WTC11 (cell line): ENCODE data around the gene OGDHL.

ENCODE experiments used
- NFYB ChIP-seq: sonication (generic); formaldehyde crosslinking; conservative IDR thresholded peaks from 2 replicates; pipeline ENCODE4 v1.8.0; 2022; ENCODE audit warnings: low read depth, missing genetic modification reagents
- TF ChIP-seq, protein P1 (sequence below): fragments of 200-600 bp; IDR thresholded peaks from 2 replicates; pipeline ENCODE4 v1.8.0; 2022; ENCODE audit warnings: antibody characterized with exemption

DNA sequence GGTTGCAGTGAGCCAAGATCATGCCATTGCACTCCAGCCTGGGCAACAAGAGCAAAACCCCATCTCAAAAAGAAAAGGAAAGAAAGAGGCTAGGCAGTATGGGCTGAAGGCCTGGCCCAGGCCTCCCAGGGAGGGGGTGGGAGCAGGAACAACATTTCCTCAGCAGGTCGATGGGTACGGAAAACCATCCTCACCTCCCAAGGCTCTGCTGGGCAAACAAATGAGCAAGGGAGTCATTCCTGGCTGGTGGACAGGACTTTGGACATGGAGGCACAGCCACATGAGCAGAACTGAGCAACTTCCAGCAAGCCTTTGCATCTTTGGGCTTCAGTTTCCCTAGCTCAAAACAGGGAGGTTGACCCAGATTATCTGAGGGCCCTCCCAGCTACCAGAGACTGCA lies 13.0 kb downstream of the OGDHL start:
- no peak for TF ChIP-seq NFYB
- TF ChIP-seq, protein P1, sequence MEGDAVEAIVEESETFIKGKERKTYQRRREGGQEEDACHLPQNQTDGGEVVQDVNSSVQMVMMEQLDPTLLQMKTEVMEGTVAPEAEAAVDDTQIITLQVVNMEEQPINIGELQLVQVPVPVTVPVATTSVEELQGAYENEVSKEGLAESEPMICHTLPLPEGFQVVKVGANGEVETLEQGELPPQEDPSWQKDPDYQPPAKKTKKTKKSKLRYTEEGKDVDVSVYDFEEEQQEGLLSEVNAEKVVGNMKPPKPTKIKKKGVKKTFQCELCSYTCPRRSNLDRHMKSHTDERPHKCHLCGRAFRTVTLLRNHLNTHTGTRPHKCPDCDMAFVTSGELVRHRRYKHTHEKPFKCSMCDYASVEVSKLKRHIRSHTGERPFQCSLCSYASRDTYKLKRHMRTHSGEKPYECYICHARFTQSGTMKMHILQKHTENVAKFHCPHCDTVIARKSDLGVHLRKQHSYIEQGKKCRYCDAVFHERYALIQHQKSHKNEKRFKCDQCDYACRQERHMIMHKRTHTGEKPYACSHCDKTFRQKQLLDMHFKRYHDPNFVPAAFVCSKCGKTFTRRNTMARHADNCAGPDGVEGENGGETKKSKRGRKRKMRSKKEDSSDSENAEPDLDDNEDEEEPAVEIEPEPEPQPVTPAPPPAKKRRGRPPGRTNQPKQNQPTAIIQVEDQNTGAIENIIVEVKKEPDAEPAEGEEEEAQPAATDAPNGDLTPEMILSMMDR: no peak
